K562 (cell line): ENCODE results near the gene DLG4. TPM values are rescaled to one million over a fixed set of nuclear protein-coding genes. Genes with fewer than 3 reads are reported as not detected.

ENCODE experiments used
- ATAC-seq: fragments of 200-7000 bp; cut with Tn5 transposase; 3 replicates; pipeline ENCODE4 v1.9.1; 2020; ENCODE audit warnings: moderate library complexity
- BruUV-seq: library from RNA; stranded (reverse); fragments of 400-500 nt; replicated peaks from 2 replicates; lab custom pipeline; 2021; lab: Mats Ljungman, UMichigan
- CTCF ChIA-PET: fragments of 300-600 bp; formaldehyde crosslinking; extraction: SDS; loops from one replicate; lab custom pipeline; 2021; ENCODE audit warnings: low intra/inter-chr PET ratio; lab: Yijun Ruan, JAX
- POLR2A ChIA-PET: fragments of 300-600, 350-650 bp; sonication (Branson Sonifier 250); formaldehyde crosslinking; extraction: SDS; loops from one replicate; lab custom pipeline; 2021; ENCODE audit warnings: antibody characterized with exemption, inconsistent platforms; lab: Yijun Ruan, JAX
- DNase-seq, 4 experiments: peaks; one replicate each; pipeline versions ENCODE4 v3.0.0 to v3.0.0-alpha.2; 2011 to 2018; ENCODE audit warnings: low spot score in 3 of 4, mixed read lengths in 3 of 4; ENCODE audit errors: extremely low read depth in 1 of 4
- FAIRE-seq: peaks from 2 replicates; lab custom pipeline; 2011; peaks lifted over from hg19 to GRCh38; lab: Jason Lieb, UNC
- H2AFZ ChIP-seq: 2 replicates; pipeline ENCODE4 v1.6.0; 2011; ENCODE audit warnings: low read depth, low read length, control low read depth, inconsistent platforms
- H3K27ac ChIP-seq: fragments of 200-600 bp; 3 replicates; pipeline ENCODE4 v1.8.0; 2011; ENCODE audit warnings: low read depth, mild to moderate bottlenecking, control low read depth, inconsistent platforms, low read length, moderate library complexity, mixed read lengths; ENCODE audit errors: extremely low read depth
- H3K27me3 ChIP-seq, 2 experiments: fragments of 300-600 bp in 1 of 2; 2 replicates in 1 of 2; 3 replicates in 1 of 2; pipeline versions ENCODE4 v1.6.0 to v1.8.0; 2011; ENCODE audit warnings: inconsistent platforms in 2 of 2, low read length in 2 of 2, mild to moderate bottlenecking in 1 of 2, mixed read lengths in 1 of 2, moderate library complexity in 1 of 2; ENCODE audit not compliant: control insufficient read depth in 2 of 2, insufficient read depth in 2 of 2
- H3K36me3 ChIP-seq: fragments of 300-600 bp; 3 replicates; pipeline ENCODE4 v1.8.0; 2011; ENCODE audit warnings: mild to moderate bottlenecking, low read length, inconsistent platforms; ENCODE audit not compliant: control insufficient read depth, insufficient read depth
- H3K4me1 ChIP-seq, 2 experiments: fragments of 200-600 bp in 1 of 2; replicated peaks in 1 of 2; 2 replicates in 1 of 2; 3 replicates in 1 of 2; pipeline versions ENCODE4 v1.5.1 to v1.8.0; 2011; ENCODE audit warnings: inconsistent platforms in 2 of 2, low read length in 2 of 2, mild to moderate bottlenecking in 1 of 2, mixed read lengths in 1 of 2, moderate library complexity in 1 of 2; ENCODE audit not compliant: control insufficient read depth in 2 of 2, insufficient read depth in 2 of 2
- H3K4me2 ChIP-seq: 2 replicates; pipeline ENCODE4 v1.6.1; 2011; ENCODE audit warnings: low read length, control low read depth, inconsistent platforms, mixed read lengths; ENCODE audit not compliant: insufficient read depth
- H3K4me3 ChIP-seq: fragments of 200-600 bp; sonication (generic), shearing (Covaris generic); 2 replicates; pipeline ENCODE4 v1.5.1; 2016; ENCODE audit warnings: control low read depth, inconsistent platforms
- H3K79me2 ChIP-seq: fragments of 200-600 bp; 3 replicates; pipeline ENCODE4 v1.8.0; 2011; ENCODE audit warnings: low read length, inconsistent platforms; ENCODE audit not compliant: control insufficient read depth, insufficient read depth
- H3K9ac ChIP-seq, 2 experiments: 2 replicates each; pipeline versions ENCODE4 v1.6.0 to v1.6.1; 2011; ENCODE audit warnings: low read depth in 2 of 2, low read length in 2 of 2, control low read depth in 1 of 2, inconsistent platforms in 1 of 2, mild to moderate bottlenecking in 1 of 2, mixed read lengths in 1 of 2; ENCODE audit not compliant: insufficient read depth in 1 of 2
- H3K9me1 ChIP-seq: one replicate; pipeline ENCODE4 v1.6.0; 2011; ENCODE audit warnings: inconsistent platforms, mild to moderate bottlenecking, low read length, moderate library complexity; ENCODE audit not compliant: control insufficient read depth, insufficient read depth
- H3K9me3 ChIP-seq: replicated peaks from 2 replicates; pipeline ENCODE4 v1.5.1; 2011; ENCODE audit warnings: low read depth, low read length, inconsistent platforms; ENCODE audit not compliant: control insufficient read depth, insufficient read depth
- H4K20me1 ChIP-seq: replicated peaks from 2 replicates; pipeline ENCODE4 v1.6.1; 2011; ENCODE audit warnings: low read length, inconsistent platforms, mixed read lengths; ENCODE audit not compliant: control insufficient read depth, insufficient read depth
- C11orf30 ChIP-seq: fragments of 450-650 bp; IDR thresholded peaks from 2 replicates; pipeline ENCODE4 v1.6.1; 2016; ENCODE audit warnings: low read depth, mild to moderate bottlenecking
- CXXC5 ChIP-seq: fragments of 250-450 bp; sonication (Bioruptor Pico); IDR thresholded peaks from 2 replicates; pipeline ENCODE4 v1.8.0; 2022; ENCODE audit warnings: inconsistent platforms, mild to moderate bottlenecking, moderate library complexity
- ERF ChIP-seq: fragments of 450-650 bp; formaldehyde crosslinking; IDR thresholded peaks from 2 replicates; pipeline ENCODE4 v1.4.0; 2020; ENCODE audit warnings: mild to moderate bottlenecking, mixed read lengths
- FOSL1 ChIP-seq: fragments of 200-800 bp; sonication (Bioruptor generic); conservative IDR thresholded peaks from 2 replicates; pipeline ENCODE4 v1.6.1; 2016; ENCODE audit warnings: missing genetic modification characterization, missing compliant biosample characterization
- ILF3 ChIP-seq: fragments of 450-650 bp; IDR thresholded peaks from 2 replicates; pipeline ENCODE4 v1.6.1; 2018; ENCODE audit warnings: antibody characterized with exemption, mild to moderate bottlenecking, moderate library complexity, borderline replicate concordance
- JUN ChIP-seq, 2 experiments: sonication (generic) in 1 of 2; formaldehyde crosslinking in 1 of 2; IDR thresholded peaks; 2 replicates each; pipeline versions ENCODE4 v1.6.1 to v1.8.0; 2012 to 2022; ENCODE audit warnings: borderline replicate concordance in 2 of 2, mild to moderate bottlenecking in 2 of 2, improper control_type of control experiment in 1 of 2, low read depth in 1 of 2, low read length in 1 of 2, missing genetic modification reagents in 1 of 2
- JUND ChIP-seq, 2 experiments: IDR thresholded peaks; 2 replicates in 1 of 2; 3 replicates in 1 of 2; pipeline ENCODE4 v1.6.1; 2011; ENCODE audit warnings: borderline replicate concordance in 2 of 2, low read depth in 2 of 2, low read length in 2 of 2, improper control_type of control experiment in 1 of 2, missing biosample characterization in 1 of 2, missing genetic modification characterization in 1 of 2, missing genetic modification reagents in 1 of 2
- MED1 ChIP-seq: sonication (generic); formaldehyde crosslinking; IDR thresholded peaks from 2 replicates; pipeline ENCODE4 v1.8.1; 2023; ENCODE audit warnings: missing genetic modification reagents, borderline replicate concordance
- MEIS2 ChIP-seq: fragments of 450-650 bp; IDR thresholded peaks from 2 replicates; pipeline ENCODE4 v1.6.1; 2014; ENCODE audit warnings: mild to moderate bottlenecking; ENCODE audit not compliant: partially characterized antibody
- POLR2G ChIP-seq: fragments of 200-400 bp; formaldehyde crosslinking; IDR thresholded peaks from 2 replicates; pipeline ENCODE4 v1.6.1; 2017; ENCODE audit warnings: low read depth, mild to moderate bottlenecking, antibody characterized with exemption, low read length, moderate library complexity
- PRPF4 ChIP-seq: fragments of 200-400 bp; formaldehyde crosslinking; IDR thresholded peaks from one replicate; pipeline ENCODE4 v1.6.1; 2017; ENCODE audit warnings: low read length, low read depth, mild to moderate bottlenecking; ENCODE audit not compliant: insufficient read depth, poor library complexity, severe bottlenecking
- RAD51 ChIP-seq: fragments of 450-650 bp; IDR thresholded peaks from 2 replicates; pipeline ENCODE4 v1.7.1; 2016; ENCODE audit warnings: low read depth, mild to moderate bottlenecking, borderline replicate concordance
- RBFOX2 ChIP-seq: fragments of 200-400 bp; formaldehyde crosslinking; IDR thresholded peaks from 2 replicates; pipeline ENCODE4 v1.6.1; 2017; ENCODE audit warnings: low read depth, mild to moderate bottlenecking, low read length, moderate library complexity
- RNF2 ChIP-seq: sonication (generic); IDR thresholded peaks from 2 replicates; pipeline ENCODE4 v1.6.1; 2016
- SRSF1 ChIP-seq: fragments of 200-400 bp; formaldehyde crosslinking; IDR thresholded peaks from 2 replicates; pipeline ENCODE4 v1.6.1; 2017; ENCODE audit warnings: mild to moderate bottlenecking, low read depth, low read length, moderate library complexity
- SUPT5H ChIP-seq: fragments of 450-650 bp; IDR thresholded peaks from 2 replicates; pipeline ENCODE4 v1.6.1; 2016
- USF1 ChIP-seq: sonication (generic); formaldehyde crosslinking; IDR thresholded peaks from 2 replicates; pipeline ENCODE4 v1.9.0; 2022; ENCODE audit warnings: mild to moderate bottlenecking, missing genetic modification reagents
- WGBS: fragments of 100-300 bp; shearing (Covaris generic); methylation state at CpG from one replicate; pipeline ENCODE4 v1.1.6; 2016; ENCODE audit warnings: low coverage, mixed read lengths; ENCODE audit not compliant: insufficient coverage; ENCODE audit errors: missing lambda C conversion rate; 5-methylcytosine and 5-hydroxymethylcytosine counted together
- in situ Hi-C: fragments of 300-500 bp; cut with MboI; formaldehyde crosslinking; loops from 4 replicates; pipeline ENCODE4 v1.15.0; 2018; ENCODE audit warnings: inconsistent platforms, mixed read lengths
- intact Hi-C: fragments of 100-400 bp; cut with micrococcal nuclease; formaldehyde crosslinking; loops from 2 replicates; pipeline ENCODE4 v1.14.2; 2022
- polyA plus RNA-seq, 8 experiments: library from polyadenylated mRNA; depleted of rRNA in 4 of 8; stranded (reverse) in 5 of 8; unstranded in 3 of 8; fragments of >200 nt; fragmentation: Nextera tagmentation in 2 of 8; fragmentation: Illumina TruSeq in 1 of 8; extraction: Ambion mirVana in 2 of 8; extraction: Trizol in 1 of 8; gene quantifications; 2 replicates each; pipeline versions ENCODE4 v1.2.1 to v1.2.3, GENCODE V29; 2011 to 2014; ENCODE audit warnings: inconsistent platforms in 1 of 8, missing spikeins in 1 of 8
- total RNA-seq, 7 experiments: library from RNA; depleted of rRNA in 6 of 7; stranded (reverse); fragments of >200 nt in 6 of 7; fragmentation: Illumina TruSeq in 2 of 7; extraction: Trizol in 2 of 7; gene quantifications; 2 replicates each; pipeline versions ENCODE4 v1.2.1 to v1.2.3, GENCODE V29; 2011 to 2021; ENCODE audit warnings: low replicate concordance in 1 of 7

Gene DLG4
- total and polyA plus RNA-seq, 9 of the 15 experiments (the other 6 are each of a cell fraction or from before 2014, with no cell fraction given) = 0.03 to 12.0 (median 4.1) TPM

DNA sequence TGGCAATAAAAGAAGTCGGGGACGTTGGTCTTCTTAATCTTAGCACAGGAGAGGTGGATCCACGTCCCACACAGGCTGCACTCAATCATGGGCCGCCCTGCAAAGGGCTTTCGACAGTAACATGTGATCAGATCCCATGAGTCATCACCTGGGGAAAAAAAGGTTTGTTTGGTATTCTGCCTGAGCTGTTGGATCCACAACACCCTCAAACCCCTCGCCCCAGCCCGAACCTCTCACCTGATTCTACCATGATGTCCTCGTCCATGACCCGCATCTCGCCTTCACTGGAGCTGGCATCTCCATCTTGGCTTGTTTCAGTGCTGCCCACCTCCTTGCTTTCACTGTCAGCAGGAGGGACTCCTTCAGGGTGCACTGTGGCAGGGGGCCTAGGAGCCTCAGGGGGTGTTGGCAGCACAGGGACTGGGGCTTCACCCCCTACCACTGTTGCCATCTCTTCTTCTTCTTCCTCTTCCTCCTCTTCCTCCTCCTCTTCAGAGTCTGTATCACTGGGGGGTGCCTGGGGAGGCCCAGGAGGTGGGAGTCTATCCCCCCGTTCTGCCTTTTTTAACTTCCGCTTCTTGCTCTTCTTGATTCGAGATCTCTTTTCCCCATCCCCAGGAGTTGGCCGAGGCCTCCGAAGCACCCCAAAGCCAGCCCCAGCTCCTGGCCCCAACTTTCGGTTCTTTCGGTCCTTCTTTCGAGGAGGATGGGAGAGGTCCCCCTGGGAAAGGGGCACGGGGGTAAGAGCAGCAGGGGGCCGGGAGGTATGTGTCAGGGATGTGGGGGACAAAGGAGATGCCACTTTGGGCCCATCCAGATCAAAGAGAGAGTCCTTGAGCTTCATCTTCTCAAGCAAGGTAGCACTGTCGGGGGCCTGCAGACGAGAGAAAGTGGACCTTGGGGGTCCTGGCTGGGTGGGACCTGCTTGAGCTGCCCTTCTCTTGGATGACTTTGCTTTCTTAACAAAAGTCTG, 16.3 kb upstream of the DLG4 start:
- TSS peak; percentile 14 for BruUV-seq
- in situ Hi-C loops (no loop called here), intact Hi-C loops (loop anchor here (5.0 kb wide), 1 partner anchor 46 kb away; the partner anchor contains the start of gene SLC2A4)
- Histone ChIP-seq H3K9me1 (peaks cover 4% of the 10 kb centered on the region), H3K4me1 (peaks cover 31 to 40% of the 10 kb centered on the region in 2 experiments; a peak in 4 of 5 replicates), H4K20me1 (peaks cover 12% of the 10 kb centered on the region), H3K9me3 (no peaks in the 10 kb centered on the region), H2AFZ (no peak overlapping the region), H3K4me2 (peak overlapping the region; percentile 56), H3K4me3 (peak overlapping the region; percentile 3; the same call in 1 of the 2 replicates), H3K27me3 (no peaks in the 10 kb centered on the region), H3K9ac (peak overlapping the region; percentile 31 to 76; a peak in 3 of 4 replicates), H3K27ac (peak overlapping the region; percentile 89; the same call in 2 of the 3 replicates), H3K36me3 (peaks cover 50% of the 10 kb centered on the region; the same call in 2 of the 3 replicates), H3K79me2 (peaks cover 92% of the 10 kb centered on the region)
- FAIRE-seq (peak; percentile 78), DNase-seq (peak in 2 of 4 experiments; percentile 13 to 71), ATAC-seq (no peak)
- 53% methylated on average over 14 of the region's 22 CpGs for WGBS
- POLR2A ChIA-PET = interaction anchor here (1.3 to 6.6 kb wide), 3 partner anchors 11 to 14 kb away, joined by 4 to 73 read pairs (median 8); partner anchors contain the start of genes ACADVL and DLG4
- CTCF ChIA-PET = no interaction called here
- TF ChIP-seq ILF3 = no peak
- 0 out of 2 replicates have a peak, but pooled peaks have one; percentile 52 for TF ChIP-seq JUN (IDR thresholded peaks at IDR 0.05; ENCODE audit: borderline replicate concordance, low read depth, low read length)
- TF ChIP-seq JUN (CRISPR knock-in tag; IDR thresholded peaks at IDR 0.05; ENCODE audit: borderline replicate concordance) = no peak
- peak; percentile 29; the same call in 1 of the 2 replicates for TF ChIP-seq RAD51
- TF ChIP-seq CXXC5 (CRISPR knock-in tag) = 0 out of 2 replicates have a peak, but pooled peaks have one; percentile 32
- no peak for TF ChIP-seq PRPF4
- no peak for TF ChIP-seq ERF (CRISPR knock-in tag)
- no peak for TF ChIP-seq RNF2
- peak; percentile 41 for TF ChIP-seq SUPT5H
- peak; percentile 36 for TF ChIP-seq MEIS2
- peak; percentile 84 for TF ChIP-seq FOSL1 (tag)
- TF ChIP-seq USF1 (CRISPR knock-in tag) = 0 out of 2 replicates have a peak, but pooled peaks have one; percentile 23
- no peak for TF ChIP-seq SRSF1
- TF ChIP-seq MED1 (CRISPR knock-in tag) = peak; percentile 39; the same call in 1 of the 2 replicates
- 0 out of 2 replicates have a peak, but pooled peaks have one; percentile 9 for TF ChIP-seq POLR2G
- TF ChIP-seq RBFOX2 = peak; percentile 37; the same call in 1 of the 2 replicates
- 0 out of 2 replicates have a peak, but pooled peaks have one; percentile 17 for TF ChIP-seq C11orf30
- peak; percentile 85 for TF ChIP-seq JUND (IDR thresholded peaks at IDR 0.05; ENCODE audit: borderline replicate concordance, low read depth, low read length)
- TF ChIP-seq JUND (tag; IDR thresholded peaks at IDR 0.05; ENCODE audit: borderline replicate concordance, low read depth, low read length) = peak; percentile 71; the same call in 2 of the 3 replicates
